Caco-2 (cell line): Measurements from ENCODE around the gene IPO13. TPM values are rescaled to one million over a fixed set of nuclear protein-coding genes. Genes with fewer than 3 reads are reported as not detected.

Experiments
- BruUV-seq: library from RNA; stranded (reverse); fragments of 400-500 nt; replicated peaks from 2 replicates; lab custom pipeline; 2021; lab: Mats Ljungman, UMichigan
- CTCF ChIA-PET: fragments of 300-600 bp; sonication (Branson Sonifier 250); formaldehyde crosslinking; loops from one replicate; lab custom pipeline; 2022; ENCODE audit warnings: antibody characterized with exemption; lab: Charles Lee
- POLR2A ChIA-PET: fragments of 300-600 bp; sonication (Branson Sonifier 250); formaldehyde crosslinking; loops from one replicate; lab custom pipeline; 2022; ENCODE audit warnings: antibody characterized with exemption; lab: Charles Lee
- DNase-seq, 2 experiments: peaks; one replicate each; pipeline versions ENCODE4 v3.0.0 to v3.0.0-alpha.2; 2020 to 2022
- H3K27me3 ChIP-seq: replicated peaks from 2 replicates; pipeline ENCODE4 v1.6.0; 2011; ENCODE audit warnings: low read length; ENCODE audit not compliant: control insufficient read depth, insufficient read depth
- H3K36me3 ChIP-seq: 2 replicates; pipeline ENCODE4 v1.5.1; 2011; ENCODE audit warnings: low read length; ENCODE audit not compliant: control insufficient read depth, insufficient read depth
- H3K4me1 ChIP-seq: fragments of 250-450 bp; sonication (Bioruptor Pico); 2 replicates; pipeline ENCODE4 v1.5.1; 2020; ENCODE audit warnings: mild to moderate bottlenecking
- H3K4me3 ChIP-seq: 2 replicates; pipeline ENCODE4 v1.5.1; 2011; ENCODE audit warnings: low read depth, mild to moderate bottlenecking, control low read depth, low read length
- H3K9me3 ChIP-seq: fragments of 250-450 bp; sonication (Bioruptor Pico); 2 replicates; pipeline ENCODE4 v1.5.1; 2020; ENCODE audit warnings: mild to moderate bottlenecking, moderate library complexity
- H3K27ac Mint-ChIP-seq: one replicate; pipeline ENCODE4 v1.8.0; 2022; ENCODE audit warnings: mixed read lengths; ENCODE audit not compliant: unreplicated experiment
- H3K27me3 Mint-ChIP-seq: one replicate; pipeline ENCODE4 v1.8.0; 2022; ENCODE audit warnings: mixed read lengths; ENCODE audit not compliant: insufficient read depth, unreplicated experiment
- H3K36me3 Mint-ChIP-seq: one replicate; pipeline ENCODE4 v1.8.0; 2022; ENCODE audit warnings: mild to moderate bottlenecking, mixed read lengths; ENCODE audit not compliant: insufficient read depth, unreplicated experiment
- H3K4me1 Mint-ChIP-seq: one replicate; pipeline ENCODE4 v1.8.0; 2022; ENCODE audit warnings: low read depth, mixed read lengths; ENCODE audit not compliant: unreplicated experiment
- H3K4me3 Mint-ChIP-seq: one replicate; pipeline ENCODE4 v1.8.0; 2022; ENCODE audit warnings: mild to moderate bottlenecking, moderate library complexity, mixed read lengths; ENCODE audit not compliant: unreplicated experiment
- H3K9me3 Mint-ChIP-seq: one replicate; pipeline ENCODE4 v1.8.0; 2022; ENCODE audit warnings: mixed read lengths; ENCODE audit not compliant: unreplicated experiment
- CTCF ChIP-seq, 2 experiments: fragments of 200-600 bp in 1 of 2; IDR thresholded peaks; 1 replicate in 1 of 2; 2 replicates in 1 of 2; pipeline versions ENCODE4 v1.5.1 to v1.8.0; 2011 to 2022; ENCODE audit warnings: antibody characterized with exemption in 1 of 2, control low read depth in 1 of 2, inconsistent platforms in 1 of 2, low read depth in 1 of 2, low read length in 1 of 2, mild to moderate bottlenecking in 1 of 2, moderate library complexity in 1 of 2; ENCODE audit not compliant: insufficient read depth in 1 of 2, severe bottlenecking in 1 of 2, unreplicated experiment in 1 of 2
- intact Hi-C: fragments of 100-400 bp; cut with micrococcal nuclease; formaldehyde crosslinking; loops from one replicate; pipeline ENCODE4 v1.10.0; 2022; ENCODE audit not compliant: unreplicated experiment
- total RNA-seq: library from RNA; stranded (reverse); gene quantifications from 2 replicates; pipeline ENCODE4 v1.2.3, GENCODE V29; 2022

The IPO13 gene
- total RNA-seq, 1 experiment from 2014 or later: 14.1 TPM

GRCh38 chr1:43932786-43933385 is 13.9 kb upstream of the IPO13 start:
- Histone ChIP-seq H3K9me3 (no peaks in the 10 kb centered on the region), H3K36me3 (no peaks in the 10 kb centered on the region), H3K27me3 (no peaks in the 10 kb centered on the region), H3K4me3 (peak overlapping the region; percentile 37), H3K4me1 (peaks cover 9% of the 10 kb centered on the region)
- Mint-ChIP-seq H3K4me3 (peak overlapping the region; percentile 61), H3K27ac (no peak overlapping the region), H3K36me3 (no peaks in the 10 kb centered on the region), H3K9me3 (no peaks in the 10 kb centered on the region), H3K27me3 (no peaks in the 10 kb centered on the region), H3K4me1 (no peaks in the 10 kb centered on the region)
- intact Hi-C loops: no loop called here
- CTCF ChIA-PET: interaction anchor here (0.5 to 1.2 kb wide), 2 partner anchors 114 to 169 kb away, joined by 4 to 8 read pairs; no protein-coding TSS in a partner anchor
- TF ChIP-seq CTCF (IDR thresholded peaks at IDR 0.05; ENCODE audit: insufficient read depth in 1 of 2, low read depth in 1 of 2, low read length in 1 of 2, severe bottlenecking in 1 of 2, unreplicated experiment in 1 of 2): no peak
- BruUV-seq: no TSS peak
- POLR2A ChIA-PET: no interaction called here
- DNase-seq: no peak

GRCh38 chr1:43933386-43934100 is 13.2 kb upstream of the IPO13 start, which contains the start of gene ARTN:
Gene ARTN (plus strand): TSS chr1:43933801. CDS start chr1:43935657, 1,856 bp downstream.
- Mint-ChIP-seq H3K9me3 (no peaks in the 10 kb centered on the region), H3K27ac (no peak within 1 kb of the TSS), H3K27me3 (no peaks in the 10 kb centered on the region), H3K4me3 (peak within 1 kb of the TSS; percentile 61), H3K4me1 (no peaks in the 10 kb centered on the region), H3K36me3 (no peaks in the 10 kb centered on the region)
- ChIA-PET CTCF (interaction anchor here (0.5 to 3.5 kb wide), 4 partner anchors 10 to 170 kb away, joined by 3 to 66 read pairs (median 6); no protein-coding TSS in a partner anchor), POLR2A (no interaction called here)
- TF ChIP-seq CTCF (IDR thresholded peaks at IDR 0.05; ENCODE audit: insufficient read depth in 1 of 2, low read depth in 1 of 2, low read length in 1 of 2, severe bottlenecking in 1 of 2, unreplicated experiment in 1 of 2): no peak
- Histone ChIP-seq H3K9me3 (no peaks in the 10 kb centered on the region), H3K4me1 (peaks cover 9% of the 10 kb centered on the region), H3K4me3 (peak within 1 kb of the TSS; percentile 37), H3K27me3 (no peaks in the 10 kb centered on the region), H3K36me3 (no peaks in the 10 kb centered on the region)
- DNase-seq: no peak
- intact Hi-C loops: loop anchor here (1.0 kb wide), 2 partner anchors 170 to 404 kb away; no protein-coding TSS in a partner anchor
- BruUV-seq: no TSS peak
